Kidney epithelial cell (primary cell): ENCODE data around the gene MYL10. TPM values are rescaled to one million over a fixed set of nuclear protein-coding genes. Genes with fewer than 3 reads are reported as not detected.

ENCODE experiments used
- DNase-seq: peaks from one replicate; pipeline ENCODE4 v3.0.0-alpha.2; 2010; ENCODE audit warnings: low read depth
- H3K27me3 ChIP-seq: 2 replicates; pipeline ENCODE4 v1.6.0; 2011; ENCODE audit warnings: low read length; ENCODE audit not compliant: control insufficient read depth, insufficient read depth
- H3K36me3 ChIP-seq: 2 replicates; pipeline ENCODE4 v1.5.1; 2011; ENCODE audit warnings: low read length; ENCODE audit not compliant: control insufficient read depth, insufficient read depth
- H3K4me3 ChIP-seq: 2 replicates; pipeline ENCODE4 v1.5.1; 2011; ENCODE audit warnings: low read depth, mild to moderate bottlenecking, control low read depth, low read length
- total RNA-seq: library from RNA; depleted of rRNA; stranded (reverse); fragments of >200 nt; gene quantifications from 2 replicates; pipeline ENCODE4 v1.2.3, GENCODE V29; 2015
- TF ChIP-seq, protein P1 (sequence below): IDR thresholded peaks from 2 replicates; pipeline ENCODE4 v1.5.1; 2011; ENCODE audit warnings: mild to moderate bottlenecking, moderate library complexity, low read length, control low read depth, inconsistent platforms; ENCODE audit not compliant: insufficient read depth, poor library complexity, severe bottlenecking

MYL10 gene
- total RNA-seq, 1 donor from 2014 or later = not detected

DNA sequence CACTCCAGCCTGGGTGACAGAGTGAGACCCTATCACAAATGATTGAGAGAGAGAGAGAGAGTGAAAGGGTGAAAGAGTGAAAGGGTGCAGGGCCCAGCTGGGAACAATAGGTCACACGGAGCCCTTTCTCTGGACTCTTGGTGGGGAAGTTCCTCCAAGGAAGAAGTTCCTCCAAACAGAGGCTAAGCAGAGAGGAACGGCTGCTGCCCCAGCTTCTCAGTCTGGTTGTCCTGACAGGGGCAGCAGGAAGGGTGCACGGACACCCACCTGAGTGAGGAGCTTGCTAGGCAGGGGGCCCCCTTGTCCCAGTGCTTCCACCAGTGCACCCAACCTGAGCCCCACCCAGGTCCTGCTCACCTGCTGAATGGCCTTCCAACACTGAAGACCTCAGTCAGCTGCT, 38.8 kb upstream of the MYL10 start:
- DNase-seq = no peak
- peaks cover 3% of the 10 kb centered on the region for H3K27me3 ChIP-seq
- TF ChIP-seq, protein P1, sequence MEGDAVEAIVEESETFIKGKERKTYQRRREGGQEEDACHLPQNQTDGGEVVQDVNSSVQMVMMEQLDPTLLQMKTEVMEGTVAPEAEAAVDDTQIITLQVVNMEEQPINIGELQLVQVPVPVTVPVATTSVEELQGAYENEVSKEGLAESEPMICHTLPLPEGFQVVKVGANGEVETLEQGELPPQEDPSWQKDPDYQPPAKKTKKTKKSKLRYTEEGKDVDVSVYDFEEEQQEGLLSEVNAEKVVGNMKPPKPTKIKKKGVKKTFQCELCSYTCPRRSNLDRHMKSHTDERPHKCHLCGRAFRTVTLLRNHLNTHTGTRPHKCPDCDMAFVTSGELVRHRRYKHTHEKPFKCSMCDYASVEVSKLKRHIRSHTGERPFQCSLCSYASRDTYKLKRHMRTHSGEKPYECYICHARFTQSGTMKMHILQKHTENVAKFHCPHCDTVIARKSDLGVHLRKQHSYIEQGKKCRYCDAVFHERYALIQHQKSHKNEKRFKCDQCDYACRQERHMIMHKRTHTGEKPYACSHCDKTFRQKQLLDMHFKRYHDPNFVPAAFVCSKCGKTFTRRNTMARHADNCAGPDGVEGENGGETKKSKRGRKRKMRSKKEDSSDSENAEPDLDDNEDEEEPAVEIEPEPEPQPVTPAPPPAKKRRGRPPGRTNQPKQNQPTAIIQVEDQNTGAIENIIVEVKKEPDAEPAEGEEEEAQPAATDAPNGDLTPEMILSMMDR = no peak
- H3K36me3 ChIP-seq = no peaks in the 10 kb centered on the region
- H3K4me3 ChIP-seq = no peak overlapping the region

DNA sequence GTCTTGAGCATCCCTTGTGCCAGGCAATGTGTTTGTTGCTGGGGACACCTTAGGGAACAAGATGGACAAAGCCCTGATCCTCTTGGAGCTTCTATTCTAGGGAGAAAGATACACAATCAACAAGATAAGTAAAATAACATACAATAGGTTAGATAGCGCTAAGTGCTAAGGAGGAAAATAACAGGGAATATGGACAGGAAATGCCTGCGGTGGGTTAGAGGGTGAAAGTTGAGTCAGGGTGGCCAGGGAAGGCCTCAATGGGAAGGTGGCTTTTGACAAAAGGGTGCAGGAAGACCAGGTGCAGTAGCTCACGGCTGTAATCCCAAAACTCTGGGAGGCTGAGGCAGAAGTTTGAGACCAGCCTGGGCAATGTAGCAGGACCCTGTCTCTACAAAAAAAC, 38.3 kb upstream of the MYL10 start:
- Histone ChIP-seq H3K4me3 (no peak overlapping the region), H3K36me3 (no peaks in the 10 kb centered on the region), H3K27me3 (peaks cover 3% of the 10 kb centered on the region)
- DNase-seq = no peak
- TF ChIP-seq, protein P1 = no peak

DNA sequence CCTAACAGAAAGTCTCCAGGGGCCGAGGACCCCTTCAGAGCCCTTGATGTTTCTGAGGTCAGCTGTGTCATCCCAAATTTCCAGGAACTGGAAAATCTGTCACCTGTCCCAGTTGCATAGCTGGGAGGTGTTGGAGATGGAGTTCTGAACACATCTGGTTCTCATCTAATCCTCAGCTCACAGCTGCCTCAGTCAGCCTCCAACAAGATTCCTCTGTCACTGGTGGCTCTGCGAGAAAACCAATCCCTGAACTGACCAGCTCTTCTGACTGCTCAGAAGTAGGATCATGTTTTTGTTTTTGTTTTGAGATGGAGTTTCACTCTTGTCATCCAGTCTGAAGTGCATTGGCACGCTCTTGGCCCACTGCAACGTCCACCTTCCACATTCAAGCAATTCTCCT, 37.6 kb upstream of the MYL10 start:
- H3K27me3 ChIP-seq = peaks cover 3% of the 10 kb centered on the region
- DNase-seq = no peak
- no peak overlapping the region for H3K4me3 ChIP-seq
- TF ChIP-seq, protein P1 = no peak
- H3K36me3 ChIP-seq = no peaks in the 10 kb centered on the region

DNA sequence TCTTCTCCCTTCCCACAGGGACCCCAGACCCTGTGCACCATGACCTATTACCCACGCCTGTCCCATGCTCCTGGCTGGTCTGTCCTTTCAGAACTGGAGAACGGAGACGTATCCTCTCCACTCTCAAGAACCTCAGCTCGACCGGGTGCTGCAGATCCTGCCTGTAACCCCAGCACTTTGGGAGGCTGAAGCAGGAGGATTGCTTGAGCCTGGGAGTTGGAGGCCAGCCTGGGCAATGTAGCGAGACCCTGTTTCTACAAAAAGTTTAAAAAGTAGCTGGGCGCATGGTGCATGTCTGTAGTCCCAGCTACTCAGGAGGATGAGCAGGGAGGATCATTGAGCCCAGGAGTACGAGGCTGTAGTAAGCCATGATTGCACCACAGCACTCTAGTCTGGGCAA, 37.2 kb upstream of the MYL10 start:
- no peak for DNase-seq
- Histone ChIP-seq H3K36me3 (no peaks in the 10 kb centered on the region), H3K4me3 (no peak overlapping the region), H3K27me3 (peaks cover 3% of the 10 kb centered on the region)
- TF ChIP-seq, protein P1 = no peak

DNA sequence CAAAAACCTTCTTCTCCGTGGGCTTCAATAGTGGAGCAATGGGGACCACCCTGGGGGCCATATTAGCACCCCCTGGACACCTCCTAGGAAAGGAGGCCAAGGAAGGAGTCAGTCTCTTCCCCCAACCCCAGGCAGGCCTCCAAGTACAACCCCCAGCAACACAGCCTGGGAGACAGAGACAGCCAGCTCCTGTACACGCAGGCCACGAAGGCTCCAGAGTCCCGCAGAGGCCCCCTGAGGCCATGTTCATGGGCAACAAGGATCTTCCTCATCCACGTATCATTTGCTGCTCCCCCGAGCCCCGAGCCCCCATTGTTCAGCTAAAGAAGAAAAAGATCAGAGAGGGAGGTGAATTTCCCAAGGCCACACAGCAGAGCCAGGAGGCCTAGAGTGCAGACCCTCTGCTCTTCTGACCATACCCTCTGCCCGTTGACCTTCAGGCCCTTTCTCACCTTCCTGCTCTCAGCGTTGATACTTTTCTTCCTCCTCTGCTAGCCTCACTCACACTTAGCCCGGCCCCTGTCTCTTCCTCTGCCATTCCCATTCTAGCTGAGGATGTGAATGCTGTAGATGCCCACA, 35.9 kb upstream of the MYL10 start:
- TF ChIP-seq, protein P1 = no peak
- peaks cover 3% of the 10 kb centered on the region for H3K27me3 ChIP-seq
- no peak for DNase-seq

DNA sequence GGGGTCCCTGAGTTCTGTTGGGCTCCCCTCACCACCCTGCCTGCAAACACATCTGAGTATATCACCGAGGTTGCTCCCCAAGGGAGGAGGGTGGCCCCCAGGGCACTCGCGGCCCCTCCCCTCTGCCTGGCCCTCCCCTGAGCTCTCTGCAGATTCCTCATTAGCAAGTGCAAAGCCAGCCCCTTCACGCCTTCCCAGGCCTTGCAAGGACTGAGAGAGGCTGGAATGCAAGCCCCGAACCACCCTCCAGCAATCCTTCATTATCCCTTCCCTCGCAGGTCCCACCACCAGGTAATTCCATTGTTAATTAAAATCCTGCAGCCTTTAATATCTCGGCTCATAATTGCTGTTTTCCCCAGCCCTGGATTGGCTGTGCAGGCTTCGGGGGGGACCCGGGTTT, 35.3 kb upstream of the MYL10 start:
- TF ChIP-seq, protein P1 = no peak
- Histone ChIP-seq H3K36me3 (no peaks in the 10 kb centered on the region), H3K4me3 (no peak overlapping the region), H3K27me3 (peaks cover 3% of the 10 kb centered on the region)
- DNase-seq = no peak

More for the DNA sequence above, 35.9 kb upstream of the MYL10 start:
- Histone ChIP-seq H3K36me3 (no peaks in the 10 kb centered on the region), H3K4me3 (no peak overlapping the region)
